ENCODE measurements around the gene SH3PXD2B. TPM values are rescaled to one million over a fixed set of nuclear protein-coding genes. Genes with fewer than 3 reads are reported as not detected.

The SH3PXD2B gene
- total RNA-seq, 1 donor from 2014 or later, result 52.3 TPM

DNA sequence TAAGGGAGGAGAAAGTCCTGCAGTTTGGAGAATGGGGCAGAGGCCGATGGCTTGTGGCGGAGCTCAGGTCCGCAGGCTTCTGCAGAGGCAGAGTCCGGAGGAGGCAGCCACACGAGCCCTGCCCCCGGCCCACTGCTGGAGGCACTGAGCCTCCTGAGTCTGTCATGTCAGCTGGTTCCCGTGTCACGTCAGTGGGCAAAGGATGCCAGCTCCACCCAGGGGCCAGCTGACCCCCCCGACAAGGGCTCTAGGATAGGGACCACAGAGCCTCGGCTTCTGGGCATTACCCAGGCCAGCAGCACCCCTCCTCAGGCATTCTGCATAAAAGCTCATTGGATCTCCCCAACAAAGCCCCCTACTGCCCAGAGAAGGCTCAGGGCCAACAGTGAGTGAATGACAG, 8.5 kb downstream of the SH3PXD2B start:
- H3K36me3 Mint-ChIP-seq, result peaks cover 8% of the 10 kb centered on the region
- no peaks in the 10 kb centered on the region for H3K9me3 Mint-ChIP-seq
- H3K4me3 Mint-ChIP-seq, result no peak overlapping the region
- H3K27me3 Mint-ChIP-seq, result no peaks in the 10 kb centered on the region
- TF ChIP-seq, protein P1, sequence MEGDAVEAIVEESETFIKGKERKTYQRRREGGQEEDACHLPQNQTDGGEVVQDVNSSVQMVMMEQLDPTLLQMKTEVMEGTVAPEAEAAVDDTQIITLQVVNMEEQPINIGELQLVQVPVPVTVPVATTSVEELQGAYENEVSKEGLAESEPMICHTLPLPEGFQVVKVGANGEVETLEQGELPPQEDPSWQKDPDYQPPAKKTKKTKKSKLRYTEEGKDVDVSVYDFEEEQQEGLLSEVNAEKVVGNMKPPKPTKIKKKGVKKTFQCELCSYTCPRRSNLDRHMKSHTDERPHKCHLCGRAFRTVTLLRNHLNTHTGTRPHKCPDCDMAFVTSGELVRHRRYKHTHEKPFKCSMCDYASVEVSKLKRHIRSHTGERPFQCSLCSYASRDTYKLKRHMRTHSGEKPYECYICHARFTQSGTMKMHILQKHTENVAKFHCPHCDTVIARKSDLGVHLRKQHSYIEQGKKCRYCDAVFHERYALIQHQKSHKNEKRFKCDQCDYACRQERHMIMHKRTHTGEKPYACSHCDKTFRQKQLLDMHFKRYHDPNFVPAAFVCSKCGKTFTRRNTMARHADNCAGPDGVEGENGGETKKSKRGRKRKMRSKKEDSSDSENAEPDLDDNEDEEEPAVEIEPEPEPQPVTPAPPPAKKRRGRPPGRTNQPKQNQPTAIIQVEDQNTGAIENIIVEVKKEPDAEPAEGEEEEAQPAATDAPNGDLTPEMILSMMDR (conservative IDR thresholded peaks at IDR 0.05), result no peak
- no peak for DNase-seq (ENCODE audit: extremely low spot score, unreplicated experiment)
- peaks cover 32% of the 10 kb centered on the region for H3K4me1 Mint-ChIP-seq (ENCODE audit: unreplicated experiment)
- no peak overlapping the region for H3K27ac Mint-ChIP-seq

DNA sequence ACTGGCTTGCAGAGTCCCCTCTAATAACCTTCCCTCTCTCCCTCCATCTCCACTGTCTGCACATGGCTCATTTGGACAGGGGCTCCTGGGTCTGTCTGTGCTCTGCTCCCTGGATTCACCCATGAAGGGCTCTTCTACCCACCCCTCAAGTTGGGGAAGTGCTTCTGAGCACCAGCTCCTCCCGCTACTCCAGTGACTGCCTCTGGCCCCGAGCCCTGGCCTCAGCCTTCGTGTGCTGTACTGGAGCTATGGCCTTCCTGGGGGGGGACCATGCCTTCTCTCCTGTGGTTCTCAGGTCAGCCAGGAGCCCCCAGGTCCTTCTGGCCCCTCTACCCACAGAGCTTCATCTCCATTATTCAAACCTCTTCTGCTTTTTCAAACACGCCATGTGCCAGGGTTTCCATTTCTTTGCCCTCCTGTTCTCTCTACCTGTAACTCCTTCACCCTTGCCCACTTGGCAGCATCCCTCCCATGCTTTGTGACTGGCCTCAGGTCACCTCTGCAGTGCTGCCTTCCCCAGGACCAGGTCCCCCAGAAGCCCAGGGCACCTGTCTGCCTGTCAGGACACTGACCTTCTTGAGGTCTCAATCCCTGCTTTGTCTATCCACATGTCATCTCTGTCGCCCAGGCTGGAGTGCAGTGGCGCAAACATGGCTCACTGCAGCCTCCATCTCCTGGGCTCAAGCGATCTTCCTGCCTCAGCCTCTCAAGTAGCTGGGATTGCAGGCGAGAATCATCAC, 9.5 kb downstream of the SH3PXD2B start:
- peak overlapping the region; percentile 43 for H3K27ac Mint-ChIP-seq
- H3K27me3 Mint-ChIP-seq, result no peaks in the 10 kb centered on the region
- no peaks in the 10 kb centered on the region for H3K9me3 Mint-ChIP-seq
- peaks cover 28% of the 10 kb centered on the region for H3K4me1 Mint-ChIP-seq (ENCODE audit: unreplicated experiment)
- no peak overlapping the region for H3K4me3 Mint-ChIP-seq
- no peak for DNase-seq (ENCODE audit: extremely low spot score, unreplicated experiment)
- H3K36me3 Mint-ChIP-seq, result peaks cover 8% of the 10 kb centered on the region
- TF ChIP-seq, protein P1 (conservative IDR thresholded peaks at IDR 0.05), result no peak

DNA sequence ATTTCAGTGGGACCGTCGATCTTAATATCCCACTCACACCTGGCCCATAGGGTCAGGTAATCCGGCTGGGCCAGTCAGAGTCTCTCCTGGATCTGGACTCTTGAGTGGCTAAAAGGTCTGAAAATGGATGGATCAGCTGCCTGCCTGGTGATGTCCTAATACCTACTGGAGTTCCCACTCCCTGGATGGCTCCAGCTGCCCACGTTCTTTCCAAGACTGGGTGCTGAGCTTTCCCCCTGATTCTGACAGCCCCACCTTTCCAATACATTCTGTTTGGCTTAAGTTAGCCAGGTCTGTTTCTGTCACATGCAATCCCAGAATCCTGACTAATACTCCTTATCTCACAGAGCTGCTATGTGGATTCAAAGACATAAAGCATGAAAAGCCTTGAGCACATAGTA, 10.2 kb downstream of the SH3PXD2B start:
- H3K9me3 Mint-ChIP-seq, result no peaks in the 10 kb centered on the region
- peaks cover 21% of the 10 kb centered on the region for H3K4me1 Mint-ChIP-seq (ENCODE audit: unreplicated experiment)
- DNase-seq (ENCODE audit: extremely low spot score, unreplicated experiment), result no peak

DNA sequence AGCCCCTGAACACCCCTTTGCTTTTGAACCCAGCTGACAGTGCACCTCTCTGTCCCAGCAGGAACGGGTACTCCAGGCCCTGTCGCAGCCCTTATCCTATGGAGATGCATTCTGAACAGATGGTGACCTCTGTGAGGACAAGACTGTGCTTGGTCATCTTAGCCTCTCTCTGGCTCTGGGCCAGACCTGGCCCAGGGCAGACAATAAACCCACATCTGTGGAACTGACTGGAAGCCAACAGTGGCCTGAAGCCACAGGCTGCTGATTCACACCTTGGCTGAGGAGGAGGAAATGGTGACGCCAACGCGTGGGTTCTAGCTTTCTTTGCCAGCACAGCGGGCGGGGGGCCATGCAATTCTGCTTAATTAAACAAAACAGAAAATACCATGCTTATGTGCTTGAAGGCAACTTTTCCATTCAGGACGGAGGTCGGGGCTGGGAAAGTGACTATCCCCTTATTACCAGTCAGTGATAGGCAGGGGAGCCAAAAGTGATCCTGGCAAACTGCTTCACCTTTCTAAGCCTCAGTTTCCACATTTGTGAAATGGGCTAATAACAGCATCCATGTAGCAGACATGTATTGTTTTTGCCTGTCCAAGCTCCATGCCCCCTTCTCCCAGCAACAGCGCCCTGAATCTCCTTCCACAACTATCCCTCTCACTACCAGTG, 10.8 kb downstream of the SH3PXD2B start:
- Mint-ChIP-seq H3K4me3 (no peak overlapping the region), H3K27ac (no peak overlapping the region), H3K4me1 (ENCODE audit: unreplicated experiment) (peaks cover 21% of the 10 kb centered on the region), H3K36me3 (peaks cover 8% of the 10 kb centered on the region), H3K9me3 (no peaks in the 10 kb centered on the region), H3K27me3 (no peaks in the 10 kb centered on the region)
- TF ChIP-seq, protein P1 (conservative IDR thresholded peaks at IDR 0.05), result no peak
- no peak for DNase-seq (ENCODE audit: extremely low spot score, unreplicated experiment)

More for the DNA sequence above, 10.2 kb downstream of the SH3PXD2B start:
- TF ChIP-seq, protein P1 (conservative IDR thresholded peaks at IDR 0.05), result no peak
- H3K27me3 Mint-ChIP-seq, result no peaks in the 10 kb centered on the region
- H3K36me3 Mint-ChIP-seq, result peaks cover 8% of the 10 kb centered on the region
- H3K4me3 Mint-ChIP-seq, result no peak overlapping the region
- no peak overlapping the region for H3K27ac Mint-ChIP-seq

DNA sequence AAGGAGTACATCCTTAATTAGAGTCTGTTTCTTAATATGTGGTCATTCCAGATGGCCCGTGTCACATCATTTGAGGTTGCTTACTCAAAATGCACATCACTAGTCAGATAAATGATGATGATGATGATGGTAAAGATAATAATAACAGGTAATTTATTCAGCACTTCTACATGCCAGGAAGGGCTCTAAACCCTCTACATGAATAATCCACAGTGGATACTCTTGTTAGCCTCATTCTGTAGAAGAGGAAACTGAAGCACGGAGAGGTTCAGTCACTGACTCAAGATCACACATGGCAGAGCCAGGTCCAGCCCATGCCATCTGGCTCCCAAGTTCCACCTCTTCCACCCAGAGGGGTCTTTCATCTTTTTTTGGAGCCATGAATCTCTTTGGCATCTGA, 11.7 kb downstream of the SH3PXD2B start:
- Mint-ChIP-seq H3K4me1 (ENCODE audit: unreplicated experiment) (peaks cover 15% of the 10 kb centered on the region), H3K4me3 (no peak overlapping the region), H3K27me3 (no peaks in the 10 kb centered on the region), H3K9me3 (no peaks in the 10 kb centered on the region), H3K36me3 (peaks cover 3% of the 10 kb centered on the region), H3K27ac (no peak overlapping the region)
- no peak for DNase-seq (ENCODE audit: extremely low spot score, unreplicated experiment)
- TF ChIP-seq, protein P1 (conservative IDR thresholded peaks at IDR 0.05), result no peak
